ENCODE data around the gene NSUN7. TPM values are rescaled to one million over a fixed set of nuclear protein-coding genes. Genes with fewer than 3 reads are reported as not detected.
A peak's percentile ranks its signal among the peaks of the same experiment; 100 is the strongest.
"Not testable (repeated sequence)": the region's sequence is repeated elsewhere in the genome, so short reads cannot be mapped to it uniquely, and the experiment has no call there.

NSUN7 gene
- total and polyA plus RNA-seq, 4 donors, result 0.21 to 4.5 (median 1.3) TPM

DNA sequence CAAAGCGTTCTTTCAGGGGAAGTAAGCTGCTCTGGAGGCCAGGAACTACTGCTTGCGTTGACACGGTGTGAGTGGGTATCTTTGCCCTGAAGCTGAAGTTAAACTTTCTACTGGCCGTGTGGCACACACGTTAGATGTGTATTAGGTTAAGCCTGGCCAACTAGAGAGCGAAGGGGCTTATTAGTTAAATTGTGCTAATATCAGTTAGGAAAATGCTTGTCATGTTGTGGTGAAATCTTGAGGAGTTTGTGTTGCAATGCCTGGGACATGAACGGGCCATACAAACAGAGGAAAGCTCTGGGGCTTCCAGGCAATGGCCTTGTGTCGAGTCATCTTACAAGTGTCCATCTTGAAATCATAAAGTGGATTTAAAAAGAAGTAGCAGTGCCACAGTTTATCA is 62.6 kb downstream of the NSUN7 start:
- Histone ChIP-seq H3K27me3 (ENCODE audit: control insufficient read depth in 4 of 4, insufficient read depth in 4 of 4, low read length in 3 of 4) (no peaks in the 10 kb centered on the region), H3K36me3 (ENCODE audit: control insufficient read depth in 4 of 4, insufficient read depth in 3 of 4, low read depth in 1 of 4, low read length in 3 of 4) (peaks cover 2 to 29% (median 17%) of the 10 kb centered on the region in 4 donors), H3K4me1 (ENCODE audit: control insufficient read depth in 4 of 4, insufficient read depth in 4 of 4, low read length in 3 of 4) (peaks cover 0 to 4% (median 2%) of the 10 kb centered on the region in 4 donors), H3K9ac (ENCODE audit: low read depth in 1 of 2, low read length in 2 of 2) (no peak overlapping the region), H3K4me3 (ENCODE audit: low read depth in 1 of 3, low read length in 3 of 3) (no peak overlapping the region), H3K27ac (ENCODE audit: low read depth in 1 of 2, low read length in 2 of 2) (peak overlapping the region; percentile 45 to 56), H3K9me3 (ENCODE audit: control insufficient read depth in 4 of 4, low read length in 3 of 4) (no peaks in the 10 kb centered on the region)
- 78% methylated on average over 8 of the region's 8 CpGs for WGBS
- TF ChIP-seq YY1 (IDR thresholded peaks at IDR 0.05), result peak; percentile 47
- no peak for TF ChIP-seq JUND (IDR thresholded peaks at IDR 0.05)
- TF ChIP-seq RAD21 (IDR thresholded peaks at IDR 0.05), result no peak
- TF ChIP-seq SP1 (IDR thresholded peaks at IDR 0.05), result no peak
- TF ChIP-seq EGR1 (IDR thresholded peaks at IDR 0.05; ENCODE audit: low read depth in 2 of 2), result no peak
- no peak for TF ChIP-seq NR2F2 (IDR thresholded peaks at IDR 0.05)
- no peak for DNase-seq (ENCODE audit: low spot score)

GRCh38 chr4:40812856-40813255 is 63.1 kb downstream of the NSUN7 start:
- no peak for DNase-seq (ENCODE audit: low spot score)
- Histone ChIP-seq H3K27ac (ENCODE audit: low read depth in 1 of 2, low read length in 2 of 2) (peak overlapping the region in 1 of 2 donors; percentile 56), H3K4me3 (ENCODE audit: low read depth in 1 of 3, low read length in 3 of 3) (no peak overlapping the region), H3K9me3 (ENCODE audit: control insufficient read depth in 4 of 4, low read length in 3 of 4) (no peaks in the 10 kb centered on the region), H3K36me3 (ENCODE audit: control insufficient read depth in 4 of 4, insufficient read depth in 3 of 4, low read depth in 1 of 4, low read length in 3 of 4) (peaks cover 2 to 29% (median 17%) of the 10 kb centered on the region in 4 donors), H3K9ac (ENCODE audit: low read depth in 1 of 2, low read length in 2 of 2) (no peak overlapping the region), H3K4me1 (ENCODE audit: control insufficient read depth in 4 of 4, insufficient read depth in 4 of 4, low read length in 3 of 4) (peaks cover 0 to 3% (median under 1%) of the 10 kb centered on the region in 4 donors), H3K27me3 (ENCODE audit: control insufficient read depth in 4 of 4, insufficient read depth in 4 of 4, low read length in 3 of 4) (no peaks in the 10 kb centered on the region)
- WGBS, result 92% methylated on average over 2 of the region's 2 CpGs
- TF ChIP-seq FOXA2 (IDR thresholded peaks at IDR 0.05) (no peak), REST (IDR thresholded peaks at IDR 0.05) (no peak), CTCF (IDR thresholded peaks at IDR 0.05; ENCODE audit: low read depth, low read length, missing input control) (no peak)

DNA sequence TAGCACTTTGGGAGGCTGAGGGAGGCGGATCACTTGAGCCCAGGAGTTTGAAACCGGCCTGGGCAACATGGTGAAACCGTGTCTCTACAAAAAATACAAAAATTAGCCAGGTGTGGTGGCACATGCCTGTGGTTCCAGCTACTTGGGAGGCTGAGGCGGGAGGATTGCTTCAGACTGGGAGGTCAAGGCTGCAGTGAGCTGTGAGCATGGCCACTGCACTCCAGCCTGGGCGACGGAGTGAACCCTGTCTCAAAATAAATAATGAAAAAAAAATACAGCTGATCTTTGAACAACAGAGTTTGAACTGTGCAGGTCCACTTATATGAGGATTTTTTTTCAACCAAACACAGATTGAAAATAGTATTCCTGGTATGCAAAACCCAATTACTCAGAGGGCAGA is 67.4 kb downstream of the NSUN7 start:
- WGBS, result 71% methylated on average over 6 of the region's 6 CpGs
- peaks cover 4 to 48% (median 24%) of the 10 kb centered on the region in 4 donors for H3K36me3 ChIP-seq (ENCODE audit: control insufficient read depth in 4 of 4, insufficient read depth in 3 of 4, low read depth in 1 of 4, low read length in 3 of 4)

More for the DNA sequence above, 67.4 kb downstream of the NSUN7 start:
- H3K4me3 ChIP-seq (ENCODE audit: low read depth in 1 of 3, low read length in 3 of 3); H3K27me3 ChIP-seq (ENCODE audit: control insufficient read depth in 4 of 4, insufficient read depth in 4 of 4, low read length in 3 of 4); H3K4me1 ChIP-seq (ENCODE audit: control insufficient read depth in 4 of 4, insufficient read depth in 4 of 4, low read length in 3 of 4); DNase-seq (ENCODE audit: low spot score); H3K9ac ChIP-seq (ENCODE audit: low read depth in 1 of 2, low read length in 2 of 2); H3K9me3 ChIP-seq (ENCODE audit: control insufficient read depth in 4 of 4, low read length in 3 of 4); H3K27ac ChIP-seq (ENCODE audit: low read depth in 1 of 2, low read length in 2 of 2): not testable (repeated sequence)
- peak in 1 of 2 donors; percentile 11 for TF ChIP-seq HNF4A (conservative IDR thresholded peaks at IDR 0.05)
